GM18511 (cell line): Measurements from ENCODE around the gene IL17RE.

Source experiments
- ATAC-seq: cut with Tn5 transposase; IDR thresholded peaks from one replicate; pipeline ENCODE4 v1.9.1; 2021; ENCODE audit warnings: mild to moderate bottlenecking, moderate library complexity; ENCODE audit not compliant: unreplicated experiment

Gene IL17RE

GRCh38 chr3:9951598-9951961, 48.9 kb downstream of the IL17RE start:
- ATAC-seq = peak; percentile 42

DNA sequence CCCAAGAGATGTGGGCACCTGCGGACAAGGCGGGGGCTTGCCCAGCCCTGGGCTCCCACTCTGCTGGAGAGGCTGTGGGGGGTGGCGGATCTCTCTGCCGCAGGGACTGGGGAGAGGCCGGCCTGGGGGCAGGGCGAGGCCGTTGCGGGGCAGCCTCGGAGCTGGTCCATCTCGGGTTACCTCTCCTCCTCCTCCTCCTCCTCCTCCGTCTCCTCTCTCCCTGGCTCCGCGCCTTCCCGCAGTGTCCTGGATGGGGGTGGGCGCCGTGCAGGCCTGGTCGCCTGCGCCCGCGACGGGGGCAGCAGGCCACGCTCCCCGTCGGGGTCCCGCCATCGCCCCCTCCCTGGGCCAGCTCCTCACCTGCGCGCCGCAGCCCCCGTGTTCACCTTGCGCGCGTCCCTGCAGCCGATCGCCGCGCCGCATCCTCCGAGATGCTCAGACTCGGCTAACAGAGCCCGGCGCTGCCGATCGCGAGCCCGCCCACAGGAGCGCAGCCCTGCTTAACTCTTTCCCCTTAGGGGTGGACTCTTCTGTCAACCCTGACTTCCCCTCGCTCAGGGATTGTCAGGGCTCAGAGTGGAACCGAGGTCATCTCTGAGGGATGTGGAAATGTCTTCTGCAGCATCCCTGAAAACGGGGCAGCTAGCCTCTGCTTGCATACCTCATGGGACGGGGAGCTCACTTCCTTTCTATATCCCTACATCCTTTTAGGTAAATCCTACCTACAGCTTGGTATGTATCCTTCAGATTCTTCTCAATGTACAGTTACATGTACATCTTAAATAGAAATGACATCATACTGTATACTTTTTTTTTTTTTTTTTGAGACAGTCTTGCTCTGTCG, 49.5 kb downstream of the IL17RE start, which contains the start of gene PRRT3:
PRRT3 (minus strand) TSS at position 447 of the 844 bp plus-strand sequence. CDS start 2,293 bp downstream, outside the sequence.
- peak; percentile 78 for ATAC-seq

- ATAC-seq = no peak
Measured at GRCh38 chr3:9955067-9955502, 52.4 kb downstream of the IL17RE start.

GRCh38 chr3:9955611-9956352, 53.1 kb downstream of the IL17RE start:
- ATAC-seq = no peak

DNA sequence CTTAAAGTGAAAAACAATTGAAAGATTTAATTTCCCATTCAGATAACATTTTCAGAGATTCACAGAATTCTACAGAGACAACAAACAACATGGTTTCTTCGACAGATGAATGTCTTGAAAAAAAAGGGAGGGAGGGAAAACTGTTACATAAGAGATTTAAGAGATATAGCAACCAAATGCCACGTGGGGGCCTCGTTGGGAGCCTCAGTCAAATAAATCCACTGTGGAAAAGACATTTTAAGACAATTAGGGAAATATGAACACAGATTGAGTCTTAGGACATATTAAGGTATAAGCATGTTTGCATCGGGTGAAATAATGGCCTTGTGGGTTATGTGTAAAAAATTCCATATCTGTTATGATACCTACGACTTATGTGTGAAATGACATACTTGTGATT, 54.6 kb downstream of the IL17RE start:
- no peak for ATAC-seq

DNA sequence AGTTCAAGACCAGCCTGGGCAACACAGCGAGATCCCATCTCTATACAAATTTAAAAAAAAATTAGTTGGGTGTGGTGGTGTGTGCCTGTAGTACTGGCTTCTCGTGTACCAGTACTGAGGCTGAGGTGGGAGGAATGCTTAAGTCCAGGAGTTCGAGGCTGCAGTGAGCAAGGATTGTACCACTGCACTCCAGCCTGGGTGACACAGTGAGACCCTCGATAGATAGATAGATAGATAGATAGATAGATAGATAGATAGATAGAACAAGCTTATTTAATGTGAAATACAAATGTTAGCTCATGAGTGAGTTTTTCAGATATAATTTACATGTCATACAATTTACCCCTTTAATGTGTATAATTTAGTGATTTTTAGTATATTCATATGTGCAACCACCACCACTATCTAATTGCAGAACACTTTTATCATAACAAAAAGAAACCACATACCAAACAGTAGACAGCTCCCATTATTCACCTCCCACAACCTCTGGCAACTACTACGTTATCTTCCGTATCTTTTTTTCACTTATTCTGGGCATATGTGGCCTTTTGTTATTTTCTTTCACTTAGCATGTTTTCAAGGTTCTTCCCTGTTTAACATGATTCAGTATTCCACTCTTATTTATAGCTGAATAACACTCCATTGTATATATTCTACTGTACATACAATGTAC, 62.7 kb downstream of the IL17RE start:
- no peak for ATAC-seq
